Hematopoietic multipotent progenitor cell treated with erythropoietin and hydrocortisone succinate and interleukin-3 and kit ligand, for 8 days (in vitro differentiated cells): ENCODE results near the gene SH3BP5L.

Experiments
- DNase-seq: peaks from one replicate; pipeline ENCODE4 v3.0.0-alpha.2; 2015

SH3BP5L gene

DNA sequence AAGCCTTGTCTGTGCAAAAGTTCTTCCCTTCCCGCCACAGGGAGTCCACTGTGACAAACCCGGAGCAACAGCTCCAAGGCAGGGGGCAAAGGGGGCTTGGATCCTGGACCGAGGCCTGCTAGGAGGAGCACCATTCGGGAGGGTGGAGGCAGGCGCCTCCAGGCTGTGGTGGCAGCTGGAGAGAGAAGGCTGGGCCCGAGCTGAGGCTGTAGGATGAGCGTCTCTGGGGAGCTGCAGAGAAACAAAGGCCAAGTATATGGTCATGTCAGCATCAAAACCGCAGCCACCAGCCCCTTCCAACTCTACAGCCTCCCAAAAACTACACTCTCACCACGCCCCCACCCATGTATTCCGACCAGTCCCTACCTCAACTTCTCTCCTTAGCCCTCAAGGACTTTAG is 579 bp downstream of the SH3BP5L start:
- no peak for DNase-seq

DNA sequence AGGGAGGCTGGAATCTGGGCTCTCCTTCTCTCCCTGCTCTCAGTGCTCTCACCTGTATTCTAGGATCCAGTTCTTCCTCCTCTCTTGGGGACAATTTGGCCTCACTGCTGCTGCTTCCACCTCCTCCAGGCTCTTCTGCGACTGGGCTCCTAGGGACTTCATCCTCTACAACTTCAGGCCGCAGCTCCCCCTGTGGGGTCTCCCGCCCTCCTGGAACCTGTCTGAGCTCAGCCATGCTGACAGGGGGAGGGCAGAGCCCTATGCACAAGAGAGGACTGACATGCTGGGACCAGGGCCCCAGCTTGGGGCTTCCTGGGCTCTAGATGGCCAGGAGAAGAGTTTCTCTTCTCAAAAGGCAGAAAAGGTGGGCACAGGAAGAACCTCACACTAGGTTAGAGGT is 1.0 kb downstream of the SH3BP5L start:
- DNase-seq: no peak

DNA sequence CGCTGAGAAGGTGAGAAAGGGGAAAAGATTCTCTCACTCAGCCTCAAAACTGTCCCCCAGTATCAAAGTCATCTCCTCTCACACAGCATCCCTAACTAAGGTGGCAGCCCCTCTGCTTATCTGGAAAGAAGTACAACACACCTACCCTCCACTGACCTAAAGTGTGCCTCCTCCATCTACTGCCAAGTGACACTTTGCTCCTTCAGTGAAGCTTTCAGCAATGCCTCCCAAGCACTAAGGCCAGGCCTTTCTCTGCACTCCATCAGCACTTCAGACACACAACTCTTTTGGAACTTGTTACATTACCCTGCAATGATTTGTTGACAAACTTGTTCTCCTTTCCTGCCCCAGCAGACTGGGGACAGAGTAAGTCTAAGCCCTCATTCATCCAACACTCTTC is 1.4 kb downstream of the SH3BP5L start:
- DNase-seq: no peak

DNA sequence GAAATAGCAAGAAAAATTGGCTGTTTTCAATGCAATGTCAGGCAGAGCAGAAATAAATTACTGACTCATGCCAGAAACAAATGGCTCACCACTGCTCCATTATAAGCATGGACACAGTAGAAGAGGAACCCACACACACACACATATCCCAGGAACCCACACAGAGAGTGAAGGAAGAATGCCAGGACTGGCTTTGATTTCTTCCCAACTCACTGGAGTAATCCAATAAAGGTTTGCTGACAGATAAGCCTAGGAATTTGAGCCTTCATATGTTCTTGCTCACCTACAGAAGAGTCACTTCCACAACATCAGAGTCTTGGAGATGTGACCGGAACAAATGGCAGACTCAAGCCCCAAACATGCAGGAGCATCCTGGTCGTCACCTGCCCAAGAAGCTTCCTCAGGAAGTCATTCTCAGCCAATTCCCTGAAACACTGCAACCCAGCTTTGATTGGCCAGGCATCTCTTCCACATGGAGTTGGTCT is 2.2 kb downstream of the SH3BP5L start:
- DNase-seq: no peak

DNA sequence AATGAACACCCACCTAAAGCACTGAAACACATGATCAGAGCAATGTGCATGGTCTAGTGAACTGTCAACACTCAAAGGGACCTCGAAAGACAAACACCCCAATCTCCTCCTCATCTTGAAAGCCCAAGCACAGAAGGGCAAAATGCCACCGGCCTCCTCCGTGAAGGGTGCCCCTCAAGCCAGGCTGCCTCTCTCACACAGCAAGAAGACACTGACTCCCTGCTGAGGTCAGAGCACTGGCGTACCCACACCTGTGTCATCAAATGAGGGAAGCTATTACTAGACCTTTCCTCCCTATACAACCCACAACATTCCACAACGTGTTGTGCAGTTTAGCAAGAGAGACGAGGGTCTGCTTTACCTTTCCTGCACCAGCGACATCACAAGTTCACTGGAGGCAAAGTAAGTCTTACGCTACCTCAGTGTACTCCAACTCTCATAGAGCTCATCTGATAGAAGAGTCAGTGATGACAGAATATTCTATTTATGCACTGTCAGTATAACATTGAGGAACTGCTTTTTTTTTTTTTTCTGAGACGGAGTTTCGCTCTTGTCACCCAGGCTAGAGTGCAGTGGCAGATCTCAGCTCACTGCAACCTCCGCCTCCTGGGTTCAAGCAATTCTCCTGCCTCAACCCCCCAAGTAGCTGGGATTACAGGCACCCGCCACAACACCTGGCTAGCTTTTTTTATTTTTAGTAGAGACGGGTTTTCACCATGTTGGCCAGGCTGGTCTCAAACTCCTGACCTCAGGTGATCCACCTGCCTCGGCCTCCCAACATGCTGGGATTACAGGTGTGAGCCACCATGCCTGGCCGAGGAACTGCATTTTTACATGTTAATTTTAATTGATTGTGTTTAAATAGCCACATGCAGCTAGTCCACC is 3.3 kb downstream of the SH3BP5L start:
- DNase-seq: no peak

DNA sequence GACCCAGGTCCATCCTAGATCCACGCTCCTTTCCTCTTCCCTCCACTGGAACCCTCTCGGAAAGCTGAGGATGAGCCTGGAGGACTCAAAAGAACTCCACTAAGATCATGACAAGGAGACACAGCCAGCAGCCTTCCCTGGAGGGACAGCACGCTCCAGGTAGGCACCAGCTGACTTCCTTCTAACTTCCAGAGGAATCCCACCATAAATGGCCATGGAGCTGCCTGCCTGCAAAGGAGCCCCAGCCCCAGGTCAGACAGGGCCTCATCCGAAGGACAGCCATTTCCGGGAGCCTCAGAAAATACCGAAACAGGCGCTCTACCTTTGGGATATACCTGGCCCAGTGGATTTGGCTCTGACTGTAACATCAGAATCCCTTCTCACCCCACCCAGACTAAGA is 4.1 kb downstream of the SH3BP5L start:
- DNase-seq: no peak

DNA sequence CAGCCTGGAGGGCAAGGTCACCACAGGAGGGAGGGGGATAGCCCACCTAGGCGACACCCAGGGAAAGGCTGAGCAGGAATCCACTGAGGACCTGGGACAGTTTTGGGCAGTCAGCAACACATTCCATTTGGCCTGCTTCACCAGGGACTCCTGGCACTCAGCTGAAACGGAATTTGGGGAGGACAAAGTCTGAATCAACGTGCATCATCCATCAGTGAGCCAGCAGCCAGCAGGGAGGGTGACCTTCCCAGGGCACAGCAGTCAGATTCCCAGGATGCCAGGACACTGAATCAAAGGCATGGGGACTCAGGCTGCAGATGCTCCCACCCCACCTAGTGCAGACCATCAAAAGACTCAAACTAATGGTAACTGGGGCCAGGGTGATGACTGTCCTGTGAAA is 4.6 kb downstream of the SH3BP5L start:
- DNase-seq: no peak

DNA sequence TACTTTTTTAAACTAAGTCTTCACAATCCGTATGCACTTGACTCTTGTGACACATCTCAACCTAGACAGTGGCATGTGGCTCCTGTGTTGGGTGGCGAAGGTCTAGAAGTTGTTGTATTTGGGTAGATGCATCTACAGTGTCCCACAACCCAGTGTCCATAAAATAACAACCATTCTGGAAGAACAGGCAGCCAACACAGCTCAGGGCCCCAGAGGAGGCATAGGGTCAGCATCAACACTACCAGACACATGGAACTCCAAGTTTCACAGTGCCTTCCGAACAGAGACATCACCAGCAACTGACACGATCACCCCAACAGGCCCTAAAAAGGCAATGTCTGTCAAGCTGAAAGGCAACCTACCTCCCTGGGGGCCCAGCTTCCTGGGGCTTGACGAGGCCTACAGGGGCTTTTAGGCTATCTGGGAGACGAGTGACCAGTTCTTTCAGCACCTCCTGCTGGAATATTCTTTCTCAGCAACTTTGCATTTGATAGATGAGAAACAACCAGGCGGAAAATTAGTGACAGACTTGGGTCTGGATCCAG is 5.6 kb downstream of the SH3BP5L start:
- no peak for DNase-seq

DNA sequence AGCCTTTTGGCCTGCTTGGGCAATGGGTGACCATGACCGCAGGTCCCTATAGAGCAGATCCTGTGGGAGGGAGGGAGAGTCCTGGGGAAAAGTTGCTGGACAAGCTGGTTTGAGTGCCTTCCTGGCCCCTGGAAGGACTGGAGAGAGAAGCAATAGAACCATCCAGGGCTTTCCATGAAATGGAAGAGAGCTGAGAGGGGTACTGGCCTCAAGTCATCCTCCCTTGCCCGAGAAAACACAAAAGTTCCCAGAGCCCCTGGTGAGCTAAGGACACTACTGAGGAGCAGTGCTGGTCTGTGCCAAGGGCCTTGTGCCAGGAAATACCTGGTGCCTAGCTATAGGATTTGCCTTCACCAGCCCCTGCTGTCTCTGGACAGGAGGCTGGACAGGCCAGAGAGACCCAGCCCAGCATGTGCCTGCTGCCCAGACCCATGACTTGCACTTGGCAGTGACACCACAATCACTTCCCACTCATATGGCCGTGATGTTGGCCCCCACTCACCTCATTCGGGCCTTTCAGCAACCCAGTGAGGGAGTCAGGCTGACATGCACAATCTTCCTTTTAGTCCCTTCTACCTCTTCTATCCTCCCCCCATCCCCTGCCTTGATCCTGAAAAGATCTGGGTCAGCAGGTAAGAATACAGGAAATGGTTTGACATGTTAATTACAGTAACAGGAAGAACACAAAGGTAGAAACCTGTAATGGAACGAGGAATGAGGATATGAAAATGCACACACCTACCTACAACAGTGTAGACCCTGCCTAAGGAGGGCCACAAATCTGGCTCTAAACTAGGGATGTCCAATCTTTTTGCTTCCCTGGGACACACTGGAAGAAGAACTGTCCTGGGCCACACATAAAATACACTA is 7.0 kb downstream of the SH3BP5L start:
- no peak for DNase-seq

DNA sequence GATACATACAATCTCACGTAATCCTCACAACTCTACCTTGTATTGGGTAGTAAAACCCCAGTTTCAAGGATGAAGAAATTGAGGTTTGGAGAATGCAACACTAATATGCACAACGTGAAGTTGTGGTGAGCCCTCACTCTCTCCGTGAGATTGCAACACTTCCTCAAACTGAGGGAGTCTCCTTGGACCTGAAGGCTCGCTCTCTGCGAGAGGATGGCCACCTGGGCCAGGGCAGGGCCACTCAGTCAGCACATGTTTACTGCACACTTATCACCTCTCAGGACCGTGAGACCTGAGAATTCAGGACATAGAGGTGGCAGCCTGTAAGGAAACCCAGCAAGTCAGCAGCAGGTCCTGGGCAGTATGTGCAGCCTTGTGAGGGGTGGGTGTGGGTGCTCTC is 8.7 kb downstream of the SH3BP5L start:
- DNase-seq: peak; percentile 27

DNA sequence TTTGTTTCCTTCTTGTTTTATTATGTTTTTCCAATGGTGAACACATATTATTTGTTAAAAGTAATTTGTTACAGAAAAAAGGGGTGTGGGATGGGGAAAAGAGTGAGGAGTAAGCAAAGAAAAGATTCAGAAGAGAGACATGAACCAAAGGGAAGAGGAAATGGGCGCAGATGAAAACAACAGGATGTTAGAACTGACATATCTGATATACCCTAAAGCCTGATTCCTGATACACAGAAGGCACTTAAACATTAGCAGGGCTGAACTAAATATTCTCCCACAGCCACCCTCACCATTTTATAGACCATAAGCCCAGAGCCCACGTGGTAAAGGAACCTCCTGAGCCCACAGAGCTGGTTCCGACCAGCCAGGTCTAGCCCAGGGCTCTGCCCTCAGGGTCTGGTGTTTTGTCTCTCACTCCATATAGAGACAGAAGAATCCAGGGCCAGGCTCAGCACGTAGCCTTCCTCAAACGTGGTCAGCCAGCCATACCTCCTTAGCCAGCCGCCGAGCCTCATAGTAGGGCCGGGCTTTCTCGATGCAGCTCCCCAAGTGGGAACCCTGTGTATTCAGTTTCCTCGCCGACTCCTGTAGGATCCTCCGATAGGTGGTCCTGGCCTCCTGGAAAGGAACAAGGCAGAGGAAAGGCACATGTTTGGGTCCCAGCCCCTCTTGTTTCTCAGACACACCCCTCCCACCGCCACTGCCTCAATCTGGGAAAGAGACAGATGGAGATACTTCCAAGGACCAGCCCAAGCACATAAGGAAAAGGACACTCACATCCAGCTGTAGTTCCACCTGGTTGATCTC is 9.5 kb downstream of the SH3BP5L start:
- no peak for DNase-seq

DNA sequence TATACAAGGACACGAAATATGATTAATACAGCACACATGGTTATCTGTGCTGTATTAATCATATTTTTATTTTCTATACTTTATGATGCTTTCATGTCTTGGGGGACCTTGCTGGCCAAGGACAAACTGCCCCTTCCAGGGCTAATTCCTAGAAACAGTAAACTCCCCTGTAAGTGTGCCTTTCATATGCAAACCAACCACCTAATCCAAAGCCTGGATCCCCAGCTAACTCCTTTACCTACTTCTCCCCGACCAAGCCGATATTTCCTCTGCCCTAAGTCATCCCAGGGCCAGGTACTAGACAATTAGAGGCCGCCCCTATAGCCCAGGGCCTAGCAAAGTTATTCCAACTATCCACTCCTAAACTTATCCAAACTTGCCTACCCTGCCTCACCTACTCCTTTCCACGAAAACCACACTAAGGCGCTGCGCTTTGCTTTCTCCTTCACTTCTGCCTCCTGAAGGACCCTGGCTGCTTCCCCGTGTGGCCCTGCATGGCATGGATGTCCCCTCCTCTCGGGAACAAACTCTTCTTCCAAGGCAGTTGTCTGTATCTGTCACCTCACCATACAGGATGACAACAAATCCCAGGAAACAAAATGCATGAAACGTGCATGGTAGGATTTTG is 10.2 kb downstream of the SH3BP5L start:
- DNase-seq: no peak

DNA sequence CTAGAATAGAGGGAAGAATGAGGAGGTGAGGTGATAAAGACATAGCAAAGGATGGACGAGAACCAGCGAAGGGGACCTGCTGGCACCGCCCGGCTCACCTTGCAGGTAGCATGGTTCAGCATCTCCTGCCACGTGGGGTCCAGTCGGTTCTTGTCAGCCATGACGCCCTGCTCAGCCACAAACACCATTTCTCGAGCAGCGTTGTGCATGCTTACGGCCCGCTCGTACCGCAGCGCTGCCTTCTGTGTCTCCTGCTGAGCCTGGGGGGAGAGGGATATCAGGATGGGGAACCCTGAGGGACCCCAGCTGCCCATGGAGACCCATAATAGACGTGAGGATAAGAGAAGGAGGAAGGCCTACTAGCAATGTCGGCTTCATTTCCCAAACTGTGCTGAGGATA is 11.4 kb downstream of the SH3BP5L start:
- no peak for DNase-seq

DNA sequence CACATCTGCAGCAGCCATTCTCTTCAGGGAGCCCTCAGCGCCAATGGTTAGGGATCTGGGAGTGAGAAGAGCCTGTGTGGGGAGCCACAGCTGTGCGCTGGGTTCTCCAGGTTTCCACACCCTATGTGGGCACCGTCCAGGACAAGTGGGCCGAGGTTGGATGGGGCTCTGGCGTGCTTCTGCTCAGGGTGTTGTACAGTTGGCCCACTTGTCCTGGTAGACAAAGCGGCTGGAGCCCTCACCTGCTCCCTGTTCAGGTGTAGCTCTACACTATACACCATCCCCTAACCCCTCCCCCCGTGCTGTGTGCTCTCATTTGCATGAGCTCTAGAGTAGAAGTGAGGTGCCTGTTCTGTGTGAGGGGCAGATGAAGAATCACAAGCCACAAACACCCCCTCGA is 12.2 kb downstream of the SH3BP5L start:
- no peak for DNase-seq

DNA sequence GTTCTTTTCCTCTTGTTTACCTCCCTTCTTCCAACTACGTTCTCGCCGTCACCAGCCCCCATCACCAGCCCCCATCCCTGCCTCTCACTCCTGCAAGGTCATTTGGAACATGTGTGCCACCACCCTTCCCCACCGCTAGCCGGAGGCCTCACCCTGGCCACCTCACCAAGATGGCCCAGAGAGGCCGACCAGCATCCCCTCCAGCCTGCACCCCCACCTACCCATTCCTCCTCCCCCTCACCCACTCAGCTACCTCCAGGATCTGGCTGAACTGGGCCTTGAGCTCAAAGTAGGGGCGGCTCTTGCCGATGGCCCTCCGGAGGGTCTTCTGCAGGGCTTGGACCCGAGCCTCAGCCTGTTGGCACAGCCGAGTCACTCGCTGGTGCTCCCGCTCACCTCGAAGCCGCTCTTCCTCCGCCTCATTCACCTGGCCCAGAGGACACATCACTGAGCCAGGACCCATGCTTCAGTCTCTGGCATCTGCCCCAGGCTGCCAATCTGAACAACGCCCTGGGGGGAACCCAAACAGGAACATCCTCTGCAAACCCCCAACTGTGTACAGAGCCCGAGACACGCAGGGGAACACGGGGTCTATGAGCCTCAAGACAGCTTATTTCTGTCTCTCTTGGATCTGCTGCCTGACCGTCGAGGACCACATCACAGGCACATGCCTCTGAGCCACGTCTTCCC is 12.8 kb downstream of the SH3BP5L start:
- no peak for DNase-seq

DNA sequence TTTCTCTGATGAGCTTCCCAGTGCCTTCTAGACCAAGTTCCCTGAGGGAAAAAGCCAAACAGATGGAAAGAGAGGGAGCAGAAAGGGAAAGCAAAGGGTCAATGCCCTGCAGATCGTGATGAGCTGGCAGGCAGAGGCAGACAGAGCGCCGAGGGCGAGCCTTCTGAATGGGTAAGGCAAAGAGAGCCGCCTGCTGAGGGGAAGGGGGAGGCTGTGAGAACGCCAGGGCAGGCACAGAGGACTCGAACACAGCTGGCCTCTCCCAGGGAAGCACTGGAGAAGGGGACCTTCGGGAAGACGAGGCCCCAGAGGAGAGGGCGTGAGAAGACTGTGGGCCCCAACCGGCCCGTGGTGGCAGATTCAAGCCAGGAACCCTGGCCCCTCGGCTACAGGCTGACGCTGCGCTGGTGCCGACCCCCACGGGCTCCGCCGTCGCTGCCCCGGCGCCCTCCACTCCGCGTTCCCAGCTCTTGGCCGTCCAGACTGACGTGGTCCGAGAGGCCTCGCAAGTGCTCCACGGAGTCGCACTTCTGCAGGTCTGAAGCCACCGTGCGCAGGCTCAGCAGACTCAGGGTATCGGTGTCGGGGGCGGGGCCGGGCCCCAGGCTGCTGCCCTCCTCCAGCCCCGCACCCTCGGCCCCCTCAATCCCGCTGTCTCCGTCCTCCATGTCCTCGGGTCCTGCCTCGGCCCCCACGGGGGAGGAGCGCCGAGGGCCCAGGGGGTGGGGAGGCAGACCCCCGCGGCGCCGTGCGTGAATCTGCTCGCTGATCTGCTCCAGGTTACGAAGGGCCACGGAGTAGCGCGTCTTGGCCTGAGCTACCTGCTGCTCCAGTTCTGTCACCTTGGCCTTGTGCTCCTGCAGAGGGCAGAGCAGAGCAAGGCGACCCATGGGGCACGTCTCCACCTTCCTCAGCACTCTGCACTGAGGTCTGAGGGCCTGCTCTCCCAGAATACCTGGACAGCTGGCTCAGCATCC is 13.9 kb downstream of the SH3BP5L start:
- no peak for DNase-seq

DNA sequence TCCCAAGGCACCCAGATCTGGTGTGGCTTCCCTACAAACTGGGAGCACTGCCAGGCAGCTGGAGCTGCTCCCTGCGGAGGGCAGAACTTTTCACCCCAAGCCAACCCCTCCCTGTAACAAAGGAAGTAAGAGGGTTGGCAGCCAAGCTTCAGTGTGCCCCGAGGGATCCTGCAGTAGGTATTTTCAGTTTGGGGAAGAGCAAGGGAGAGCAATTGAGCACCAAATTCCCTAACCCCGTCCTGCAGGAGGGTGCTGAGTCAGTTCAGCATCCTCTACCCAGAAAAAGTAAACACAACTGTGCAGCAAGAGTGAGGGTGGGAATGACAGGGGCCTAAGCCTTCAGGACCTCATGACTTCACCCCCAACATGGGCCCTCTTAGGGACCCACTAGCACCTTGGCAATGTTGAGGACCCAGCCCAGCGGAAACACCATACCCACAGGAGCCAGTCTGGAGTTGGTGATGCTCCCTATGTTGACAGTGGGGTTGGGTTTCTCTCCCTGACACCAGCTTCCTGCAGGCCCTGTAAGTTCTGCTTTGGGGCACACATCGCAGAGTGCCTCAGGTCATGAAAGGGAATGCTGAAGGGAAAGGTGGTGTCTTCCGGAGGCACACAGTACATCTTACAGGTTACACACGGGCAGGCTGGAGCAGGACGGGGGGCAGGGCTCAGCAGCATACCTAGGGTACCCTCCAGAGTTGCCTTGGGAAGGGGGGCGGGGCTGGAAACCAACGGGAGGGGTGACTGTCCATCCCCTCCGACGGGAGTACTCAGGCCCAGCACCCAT is 14.8 kb downstream of the SH3BP5L start:
- DNase-seq: no peak

DNA sequence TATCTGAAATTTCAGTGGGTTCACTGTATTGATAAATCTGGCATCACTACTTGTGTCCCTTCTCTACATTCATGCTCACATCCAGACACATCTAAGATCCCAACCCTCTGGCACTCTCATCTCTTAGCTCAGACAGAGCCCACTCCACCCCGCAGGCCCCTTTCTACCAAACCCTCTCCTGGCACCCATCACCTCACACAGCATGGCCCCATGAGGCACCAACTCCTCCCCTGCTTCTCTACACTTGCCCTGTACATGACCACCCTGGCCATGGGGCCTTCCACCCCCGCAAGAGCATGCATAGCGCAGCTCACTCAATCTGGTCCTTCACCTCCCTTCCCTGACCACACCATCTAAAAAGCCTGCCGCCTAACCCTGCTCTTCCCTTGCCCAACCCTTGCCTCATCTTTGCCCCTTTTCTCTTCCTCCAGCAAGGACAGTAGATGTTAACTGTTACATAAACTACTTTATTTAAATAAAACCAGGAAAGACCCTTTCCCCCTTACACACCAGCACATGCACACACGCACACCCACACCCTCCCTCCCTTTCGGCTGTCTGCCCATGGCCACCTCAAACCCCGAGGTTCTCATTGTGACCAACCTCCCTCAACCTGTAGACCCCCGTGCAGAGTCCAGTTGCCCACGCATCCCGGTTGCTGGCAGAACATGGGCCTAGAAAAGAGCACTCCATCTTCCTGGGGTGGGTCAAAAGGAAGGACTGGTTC is 15.6 kb downstream of the SH3BP5L start:
- no peak for DNase-seq

DNA sequence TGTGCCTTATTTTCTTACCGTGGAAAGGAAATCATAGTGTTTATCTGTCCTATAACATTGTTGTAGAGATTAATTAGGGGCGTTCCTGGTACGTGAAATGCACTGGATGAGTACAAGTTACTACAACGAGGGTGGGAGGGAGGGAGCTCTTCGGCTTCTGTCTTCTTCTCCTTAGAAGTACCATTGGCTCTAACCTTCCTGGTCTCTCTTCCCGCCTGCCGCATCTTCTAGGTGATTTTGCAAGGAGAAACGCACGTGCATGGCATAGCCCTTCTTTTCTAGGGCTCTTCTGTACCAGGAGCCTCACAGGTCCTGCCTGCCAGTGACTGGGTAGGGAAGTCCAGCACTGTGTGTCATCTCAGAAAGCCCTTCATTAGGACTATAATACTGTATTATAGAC is 16.8 kb downstream of the SH3BP5L start:
- DNase-seq: no peak
